Bladder microvascular endothelial cell (primary cell): Measurements from ENCODE around the gene CCL1. TPM values are rescaled to one million over a fixed set of nuclear protein-coding genes. Genes with fewer than 3 reads are reported as not detected.

ENCODE experiments used
- total RNA-seq: library from RNA; depleted of rRNA; stranded (reverse); fragments of >200 nt; gene quantifications from 2 replicates; pipeline ENCODE4 v1.2.3, GENCODE V29; 2014

CCL1 gene, protein sequence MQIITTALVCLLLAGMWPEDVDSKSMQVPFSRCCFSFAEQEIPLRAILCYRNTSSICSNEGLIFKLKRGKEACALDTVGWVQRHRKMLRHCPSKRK
- not detected in 2 replicates for total RNA-seq

DNA sequence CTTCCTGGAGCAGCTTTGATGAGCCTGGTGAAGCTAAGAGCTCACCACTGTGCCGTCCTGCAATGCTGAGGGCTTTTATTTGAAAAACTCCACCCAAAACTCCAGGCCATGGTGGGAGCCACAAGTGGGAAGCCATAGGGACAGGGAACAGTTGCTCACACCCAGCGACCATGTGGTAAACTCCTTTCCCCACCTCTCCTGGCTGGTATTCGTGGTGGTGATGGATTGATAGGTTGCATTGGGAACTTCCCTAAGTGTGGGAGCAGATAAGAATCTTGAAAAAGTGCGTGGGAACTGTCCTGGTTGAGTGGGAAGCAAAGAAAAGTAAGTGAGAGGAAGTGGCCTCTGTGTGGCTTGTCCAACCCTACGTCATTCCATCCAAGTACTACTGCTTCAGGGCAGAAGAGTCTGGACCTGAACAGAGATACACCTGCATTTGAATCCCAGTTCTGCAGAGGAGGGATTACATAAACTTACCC lies at the start of gene CCL1:
Gene CCL1, minus strand, starts transcription at position 51 of the 479 bp plus-strand sequence. CDS start 72 bp downstream, outside the sequence.

DNA sequence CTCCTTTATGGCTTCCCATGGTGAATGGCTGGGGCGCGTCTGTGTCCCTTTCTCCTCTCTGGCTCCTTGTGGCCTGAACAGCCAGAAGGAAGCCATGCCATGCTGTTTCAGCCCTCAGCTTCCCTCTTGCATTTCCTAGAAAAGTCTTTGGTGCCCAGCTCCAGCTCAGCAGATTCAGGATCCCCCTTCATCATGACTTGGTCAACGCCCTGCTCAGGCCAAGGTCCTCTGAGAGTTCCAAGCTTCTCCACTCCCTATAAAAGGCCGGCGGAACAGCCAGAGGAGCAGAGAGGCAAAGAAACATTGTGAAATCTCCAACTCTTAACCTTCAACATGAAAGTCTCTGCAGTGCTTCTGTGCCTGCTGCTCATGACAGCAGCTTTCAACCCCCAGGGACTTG lies 6.8 kb downstream of the CCL1 start, which contains the start of gene CCL13:
Gene CCL13, plus strand, starts transcription at position 287 of the 400 bp plus-strand sequence. Its CDS starts 47 bp downstream, at position 334.

DNA sequence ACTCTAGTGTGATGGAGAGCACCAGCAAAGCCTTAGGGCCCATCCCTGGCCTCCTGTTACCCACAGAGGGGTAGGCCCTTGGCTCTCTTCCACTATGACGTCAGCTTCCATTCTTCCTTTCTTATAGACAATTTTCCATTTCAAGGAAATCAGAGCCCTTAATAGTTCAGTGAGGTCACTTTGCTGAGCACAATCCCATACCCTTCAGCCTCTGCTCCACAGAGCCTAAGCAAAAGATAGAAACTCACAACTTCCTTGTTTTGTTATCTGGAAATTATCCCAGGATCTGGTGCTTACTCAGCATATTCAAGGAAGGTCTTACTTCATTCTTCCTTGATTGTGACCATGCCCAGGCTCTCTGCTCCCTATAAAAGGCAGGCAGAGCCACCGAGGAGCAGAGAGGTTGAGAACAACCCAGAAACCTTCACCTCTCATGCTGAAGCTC lies 44.0 kb downstream of the CCL1 start, which contains the start of gene CCL8:
Gene CCL8, plus strand, starts transcription at position 397 of the 445 bp plus-strand sequence. CDS start 67 bp downstream, outside the sequence.

Other genes with a start within 250 kb of the CCL1 start
- gene CCL2, start 107.9 kb downstream of the CCL1 start, total RNA-seq: 153 and 310 TPM in 2 replicates
- 0.38 TPM in 1 of 2 replicates, not detected in the other for gene CCL7, start 93.0 kb downstream of the CCL1 start, total RNA-seq
- not detected in 2 replicates for gene CCL11, start 77.5 kb downstream of the CCL1 start, total RNA-seq
- 0.13 and 0.16 TPM in 2 replicates for gene CCL8, start 43.8 kb downstream of the CCL1 start, total RNA-seq
- gene CCL13, start 6.8 kb downstream of the CCL1 start, total RNA-seq: not detected in 2 replicates
- not detected in 2 replicates for gene TMEM132E, start 216.3 kb upstream of the CCL1 start, total RNA-seq